Measurements from ENCODE around the gene ROR1.
A peak's percentile ranks its signal among the peaks of the same experiment; 100 is the strongest.

The ROR1 gene

DNA sequence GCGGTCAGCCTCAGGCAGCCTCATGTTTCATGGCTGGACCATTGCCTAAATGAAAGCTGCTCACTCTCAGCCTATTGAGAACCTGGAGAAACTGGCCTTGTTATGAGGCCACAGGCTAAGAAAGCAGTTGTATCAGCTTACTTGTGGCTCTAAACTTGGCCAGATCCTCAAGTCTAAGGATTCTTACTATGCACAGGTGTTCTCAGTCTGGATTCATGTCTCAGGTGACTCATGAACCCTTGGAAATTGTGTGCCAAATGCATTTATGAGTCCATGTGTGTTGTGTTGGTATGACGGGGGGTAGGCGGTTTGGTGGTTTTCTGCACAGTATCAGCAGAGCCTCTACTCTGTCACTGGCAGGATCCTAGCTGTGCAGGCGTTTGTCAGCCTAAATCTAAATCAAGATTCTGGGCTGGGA lies 90.4 kb downstream of the ROR1 start:
- TF ChIP-seq TOX (CRISPR knock-in tag; IDR thresholded peaks at IDR 0.05; ENCODE audit: borderline replicate concordance) (no peak), ZNF70 (CRISPR knock-in tag; IDR thresholded peaks at IDR 0.05) (no peak), ZFP30 (CRISPR knock-in tag; IDR thresholded peaks at IDR 0.05) (no peak), ZNF565 (CRISPR knock-in tag; conservative IDR thresholded peaks at IDR 0.05; ENCODE audit: low read depth) (no peak), ZNF8 (CRISPR knock-in tag; IDR thresholded peaks at IDR 0.05) (no peak), RARB (CRISPR knock-in tag; IDR thresholded peaks at IDR 0.05) (no peak), BACH2 (CRISPR knock-in tag; IDR thresholded peaks at IDR 0.05; ENCODE audit: borderline replicate concordance) (no peak), ESRRG (CRISPR knock-in tag; IDR thresholded peaks at IDR 0.05) (no peak), OSR1 (CRISPR knock-in tag; IDR thresholded peaks at IDR 0.05) (no peak), ZFP3 (CRISPR knock-in tag; IDR thresholded peaks at IDR 0.05) (no peak)
- TF ChIP-seq, protein P1, sequence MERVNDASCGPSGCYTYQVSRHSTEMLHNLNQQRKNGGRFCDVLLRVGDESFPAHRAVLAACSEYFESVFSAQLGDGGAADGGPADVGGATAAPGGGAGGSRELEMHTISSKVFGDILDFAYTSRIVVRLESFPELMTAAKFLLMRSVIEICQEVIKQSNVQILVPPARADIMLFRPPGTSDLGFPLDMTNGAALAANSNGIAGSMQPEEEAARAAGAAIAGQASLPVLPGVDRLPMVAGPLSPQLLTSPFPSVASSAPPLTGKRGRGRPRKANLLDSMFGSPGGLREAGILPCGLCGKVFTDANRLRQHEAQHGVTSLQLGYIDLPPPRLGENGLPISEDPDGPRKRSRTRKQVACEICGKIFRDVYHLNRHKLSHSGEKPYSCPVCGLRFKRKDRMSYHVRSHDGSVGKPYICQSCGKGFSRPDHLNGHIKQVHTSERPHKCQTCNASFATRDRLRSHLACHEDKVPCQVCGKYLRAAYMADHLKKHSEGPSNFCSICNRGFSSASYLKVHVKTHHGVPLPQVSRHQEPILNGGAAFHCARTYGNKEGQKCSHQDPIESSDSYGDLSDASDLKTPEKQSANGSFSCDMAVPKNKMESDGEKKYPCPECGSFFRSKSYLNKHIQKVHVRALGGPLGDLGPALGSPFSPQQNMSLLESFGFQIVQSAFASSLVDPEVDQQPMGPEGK (CRISPR knock-in tag; IDR thresholded peaks at IDR 0.05; ENCODE audit: borderline replicate concordance) = no peak
- TF ChIP-seq, protein P2, sequence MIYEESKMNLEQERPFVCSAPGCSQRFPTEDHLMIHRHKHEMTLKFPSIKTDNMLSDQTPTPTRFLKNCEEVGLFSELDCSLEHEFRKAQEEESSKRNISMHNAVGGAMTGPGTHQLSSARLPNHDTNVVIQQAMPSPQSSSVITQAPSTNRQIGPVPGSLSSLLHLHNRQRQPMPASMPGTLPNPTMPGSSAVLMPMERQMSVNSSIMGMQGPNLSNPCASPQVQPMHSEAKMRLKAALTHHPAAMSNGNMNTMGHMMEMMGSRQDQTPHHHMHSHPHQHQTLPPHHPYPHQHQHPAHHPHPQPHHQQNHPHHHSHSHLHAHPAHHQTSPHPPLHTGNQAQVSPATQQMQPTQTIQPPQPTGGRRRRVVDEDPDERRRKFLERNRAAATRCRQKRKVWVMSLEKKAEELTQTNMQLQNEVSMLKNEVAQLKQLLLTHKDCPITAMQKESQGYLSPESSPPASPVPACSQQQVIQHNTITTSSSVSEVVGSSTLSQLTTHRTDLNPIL (CRISPR knock-in tag; IDR thresholded peaks at IDR 0.05; ENCODE audit: low read depth) = no peak
- ATAC-seq = peak; percentile 60

DNA sequence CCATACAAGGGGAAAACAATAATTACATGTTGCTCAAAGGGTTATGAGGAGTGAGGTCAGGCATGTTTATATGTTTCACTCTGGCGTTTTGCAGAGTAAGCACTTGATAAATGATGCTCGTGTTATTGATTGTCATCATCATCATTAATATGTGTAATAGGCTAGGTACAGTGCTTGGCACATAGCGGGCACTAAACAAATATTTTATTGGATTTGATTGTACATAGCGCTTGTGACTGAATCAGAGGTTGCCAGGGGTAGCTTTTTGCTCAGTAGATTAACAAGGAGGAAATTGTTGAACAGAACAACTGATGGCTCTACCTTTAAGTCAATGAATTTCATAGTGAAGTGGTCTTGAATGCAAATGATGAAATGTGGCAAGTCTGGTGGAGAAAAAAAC lies 91.7 kb downstream of the ROR1 start:
- ATAC-seq = no peak
- no peak for TF ChIP-seq TOX (CRISPR knock-in tag; IDR thresholded peaks at IDR 0.05; ENCODE audit: borderline replicate concordance)
- TF ChIP-seq ZC3H10 (CRISPR knock-in tag; IDR thresholded peaks at IDR 0.05) = no peak
- TF ChIP-seq ESRRG (CRISPR knock-in tag; IDR thresholded peaks at IDR 0.05) = no peak
- no peak for TF ChIP-seq ZNF70 (CRISPR knock-in tag; IDR thresholded peaks at IDR 0.05)
- no peak for TF ChIP-seq ARNTL (CRISPR knock-in tag; IDR thresholded peaks at IDR 0.05; ENCODE audit: borderline replicate concordance, low read depth)
- no peak for TF ChIP-seq ZNF8 (CRISPR knock-in tag; IDR thresholded peaks at IDR 0.05)
- TF ChIP-seq TCF4 (CRISPR knock-in tag; IDR thresholded peaks at IDR 0.05; ENCODE audit: borderline replicate concordance) = no peak
- TF ChIP-seq GLIS3 (CRISPR knock-in tag; IDR thresholded peaks at IDR 0.05) = no peak
- TF ChIP-seq CSDC2 (CRISPR knock-in tag; IDR thresholded peaks at IDR 0.05) = no peak
- no peak for TF ChIP-seq ZNF565 (CRISPR knock-in tag; conservative IDR thresholded peaks at IDR 0.05; ENCODE audit: low read depth)
- no peak for TF ChIP-seq RARB (CRISPR knock-in tag; IDR thresholded peaks at IDR 0.05)
- TF ChIP-seq ISL1 (CRISPR knock-in tag; IDR thresholded peaks at IDR 0.05) = no peak
- no peak for TF ChIP-seq ZFP30 (CRISPR knock-in tag; IDR thresholded peaks at IDR 0.05)
- TF ChIP-seq, protein P3, sequence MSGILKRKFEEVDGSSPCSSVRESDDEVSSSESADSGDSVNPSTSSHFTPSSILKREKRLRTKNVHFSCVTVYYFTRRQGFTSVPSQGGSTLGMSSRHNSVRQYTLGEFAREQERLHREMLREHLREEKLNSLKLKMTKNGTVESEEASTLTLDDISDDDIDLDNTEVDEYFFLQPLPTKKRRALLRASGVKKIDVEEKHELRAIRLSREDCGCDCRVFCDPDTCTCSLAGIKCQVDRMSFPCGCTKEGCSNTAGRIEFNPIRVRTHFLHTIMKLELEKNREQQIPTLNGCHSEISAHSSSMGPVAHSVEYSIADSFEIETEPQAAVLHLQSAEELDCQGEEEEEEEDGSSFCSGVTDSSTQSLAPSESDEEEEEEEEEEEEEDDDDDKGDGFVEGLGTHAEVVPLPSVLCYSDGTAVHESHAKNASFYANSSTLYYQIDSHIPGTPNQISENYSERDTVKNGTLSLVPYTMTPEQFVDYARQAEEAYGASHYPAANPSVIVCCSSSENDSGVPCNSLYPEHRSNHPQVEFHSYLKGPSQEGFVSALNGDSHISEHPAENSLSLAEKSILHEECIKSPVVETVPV (CRISPR knock-in tag; IDR thresholded peaks at IDR 0.05) = no peak
- TF ChIP-seq, protein P2 (CRISPR knock-in tag; IDR thresholded peaks at IDR 0.05; ENCODE audit: low read depth) = no peak
- TF ChIP-seq, protein P1 (CRISPR knock-in tag; IDR thresholded peaks at IDR 0.05; ENCODE audit: borderline replicate concordance) = no peak
- TF ChIP-seq SNAI2 (CRISPR knock-in tag; IDR thresholded peaks at IDR 0.05) = no peak
- TF ChIP-seq PPARA (CRISPR knock-in tag; IDR thresholded peaks at IDR 0.05; ENCODE audit: borderline replicate concordance) = no peak

DNA sequence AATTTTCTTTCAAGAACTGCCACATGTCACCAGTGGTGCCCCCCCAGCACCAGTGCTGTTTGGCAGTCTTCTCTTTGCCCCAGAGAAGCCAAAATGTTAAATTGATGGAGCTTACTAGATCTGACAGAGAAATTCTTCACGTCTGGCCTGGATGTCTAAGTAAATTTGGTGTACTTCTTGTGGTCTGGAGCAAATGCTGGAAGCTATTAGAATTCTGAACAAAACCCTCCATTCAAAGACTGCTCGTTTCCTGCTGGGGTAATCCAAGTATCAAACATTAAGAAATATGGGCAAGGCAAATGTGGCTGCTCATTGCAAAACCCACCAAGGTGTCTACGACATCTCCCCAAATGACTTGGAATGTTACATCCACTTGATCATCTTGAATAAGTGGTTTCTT lies 92.3 kb downstream of the ROR1 start:
- ATAC-seq = peak; percentile 46
- TF ChIP-seq ISL1 (CRISPR knock-in tag; IDR thresholded peaks at IDR 0.05) = no peak
- TF ChIP-seq, protein P2 (CRISPR knock-in tag; IDR thresholded peaks at IDR 0.05; ENCODE audit: low read depth) = no peak
- TF ChIP-seq ZC3H10 (CRISPR knock-in tag; IDR thresholded peaks at IDR 0.05) = no peak
- 0 out of 2 replicates have a peak, but pooled peaks have one; percentile 16 for TF ChIP-seq TOX (CRISPR knock-in tag; IDR thresholded peaks at IDR 0.05; ENCODE audit: borderline replicate concordance)
- TF ChIP-seq ARNTL (CRISPR knock-in tag; IDR thresholded peaks at IDR 0.05; ENCODE audit: borderline replicate concordance, low read depth) = no peak

Measured in SK-N-SH treated with all-trans-retinoic acid at 6 μM for 48 hours (cell line).